Dermis blood vessel endothelial cell (primary cell): Measurements from ENCODE around the gene PDGFRB. TPM values are rescaled to one million over a fixed set of nuclear protein-coding genes. Genes with fewer than 3 reads are reported as not detected.
"Not testable (repeated sequence)": the region's sequence is repeated elsewhere in the genome, so short reads cannot be mapped to it uniquely, and the experiment has no call there.

Experiments used
- DNase-seq: peaks from one replicate; pipeline ENCODE4 v3.0.0; 2010
- total RNA-seq: library from RNA; depleted of rRNA; stranded (reverse); fragments of >200 nt; gene quantifications from 2 replicates; pipeline ENCODE4 v1.2.3, GENCODE V29; 2014

Gene PDGFRB
- total RNA-seq, 1 donor from 2014 or later = 9.9 TPM

GRCh38 chr5:150112201-150113046 is 43.2 kb downstream of the PDGFRB start:
- peak; percentile 44 for DNase-seq

GRCh38 chr5:150111122-150111521 is 44.5 kb downstream of the PDGFRB start:
- DNase-seq = no peak

- no peak for DNase-seq
Observed at GRCh38 chr5:150109921-150110320, 45.7 kb downstream of the PDGFRB start.

GRCh38 chr5:150108711-150109514 is 46.7 kb downstream of the PDGFRB start:
- no peak for DNase-seq

GRCh38 chr5:150107909-150108447 is 47.7 kb downstream of the PDGFRB start:
- DNase-seq = no peak

GRCh38 chr5:150106674-150107426 is 48.8 kb downstream of the PDGFRB start:
- DNase-seq = peak; percentile 75

- no peak for DNase-seq
Observed at GRCh38 chr5:150105928-150106615, 49.6 kb downstream of the PDGFRB start.

GRCh38 chr5:150104550-150104870 is 51.1 kb downstream of the PDGFRB start:
- no peak for DNase-seq

- DNase-seq = no peak
Observed at GRCh38 chr5:150103678-150104549, 51.7 kb downstream of the PDGFRB start.

GRCh38 chr5:150101023-150101422 is 54.6 kb downstream of the PDGFRB start:
- no peak for DNase-seq

- no peak for DNase-seq
Observed at GRCh38 chr5:150097152-150097551, 58.5 kb downstream of the PDGFRB start.

GRCh38 chr5:150092159-150092787 is 63.4 kb downstream of the PDGFRB start:
- DNase-seq = no peak

GRCh38 chr5:150085950-150086715 is 69.5 kb downstream of the PDGFRB start, which contains the start of gene CSF1R:
Gene CSF1R, minus strand, starts transcription at chr5:150086554. Its CDS starts 127 bp downstream, at chr5:150086427.
- no peak for DNase-seq

- no peak for DNase-seq
Observed at GRCh38 chr5:150085191-150085912, 70.3 kb downstream of the PDGFRB start.

- DNase-seq = not testable (repeated sequence)
Observed at GRCh38 chr5:150084754-150085153, 70.9 kb downstream of the PDGFRB start.

GRCh38 chr5:150082889-150083288 is 72.8 kb downstream of the PDGFRB start:
- peak; percentile 47 for DNase-seq

GRCh38 chr5:150082374-150082773 is 73.3 kb downstream of the PDGFRB start:
- peak; percentile 19 for DNase-seq

GRCh38 chr5:150081541-150082283 is 73.9 kb downstream of the PDGFRB start:
- peak; percentile 64 for DNase-seq
